Common myeloid progenitor, CD34-positive (primary cell): ENCODE data around the gene WDR70.

ENCODE experiments used
- CTCF ChIA-PET: fragments of 350-600 bp; sonication (Branson Sonifier 250); formaldehyde crosslinking; loops from one replicate; lab custom pipeline; 2021; ENCODE audit warnings: antibody characterized with exemption; lab: Charles Lee
- POLR2A ChIA-PET: fragments of 350-600 bp; sonication (Branson Sonifier 250); formaldehyde crosslinking; loops from one replicate; lab custom pipeline; 2021; ENCODE audit warnings: antibody characterized with exemption; lab: Charles Lee
- DNase-seq, 3 donors: peaks; one replicate each; pipeline versions ENCODE4 v3.0.0 to v3.0.0-alpha.2; 2013
- H3K27ac ChIP-seq, 2 experiments: 1 replicate in 1 of 2; 2 replicates in 1 of 2; pipeline ENCODE4 v1.7.0; 2013; ENCODE audit warnings: inconsistent platforms in 2 of 2, low read length in 2 of 2, mild to moderate bottlenecking in 2 of 2, low read depth in 1 of 2, moderate library complexity in 1 of 2; ENCODE audit not compliant: severe bottlenecking in 2 of 2, insufficient read depth in 1 of 2, poor library complexity in 1 of 2
- H3K27me3 ChIP-seq, 5 experiments: replicated peaks in 2 of 5; 1 replicate in 3 of 5; 2 replicates in 2 of 5; pipeline versions ENCODE4 v1.6.1 to v1.7.0; 2013; ENCODE audit warnings: low read length in 4 of 5, mild to moderate bottlenecking in 2 of 5, moderate library complexity in 2 of 5, inconsistent platforms in 1 of 5; ENCODE audit not compliant: insufficient read depth in 5 of 5, control insufficient read depth in 4 of 5
- H3K36me3 ChIP-seq, 4 experiments: 1 replicate in 2 of 4; 2 replicates in 2 of 4; pipeline versions ENCODE4 v1.6.1 to v1.7.0; 2013; ENCODE audit warnings: low read length in 3 of 4, control low read depth in 1 of 4, mild to moderate bottlenecking in 1 of 4; ENCODE audit not compliant: control insufficient read depth in 4 of 4, insufficient read depth in 4 of 4
- H3K4me1 ChIP-seq, 4 experiments: 1 replicate in 3 of 4; 2 replicates in 1 of 4; pipeline versions ENCODE4 v1.6.1 to v1.7.1; 2013; ENCODE audit warnings: low read length in 3 of 4, mild to moderate bottlenecking in 3 of 4, control low read depth in 1 of 4, inconsistent platforms in 1 of 4, moderate library complexity in 1 of 4; ENCODE audit not compliant: control insufficient read depth in 4 of 4, insufficient read depth in 4 of 4; ENCODE audit errors: control extremely low read depth in 1 of 4
- H3K4me3 ChIP-seq, 7 experiments: 1 replicate in 4 of 7; 2 replicates in 3 of 7; pipeline versions ENCODE4 v1.5.1 to v1.7.0; 2013; ENCODE audit warnings: mild to moderate bottlenecking in 7 of 7, low read length in 6 of 7, moderate library complexity in 6 of 7, inconsistent platforms in 2 of 7, low read depth in 2 of 7, control low read depth in 1 of 7; ENCODE audit not compliant: insufficient read depth in 4 of 7, control insufficient read depth in 1 of 7; ENCODE audit errors: extremely low read depth in 1 of 7
- H3K9me3 ChIP-seq, 5 experiments: 1 replicate in 4 of 5; 2 replicates in 1 of 5; pipeline versions ENCODE4 v1.6.1 to v1.7.1; 2013; ENCODE audit warnings: low read length in 4 of 5, mild to moderate bottlenecking in 2 of 5, inconsistent platforms in 1 of 5, low read depth in 1 of 5, moderate library complexity in 1 of 5; ENCODE audit not compliant: control insufficient read depth in 4 of 5, insufficient read depth in 2 of 5; ENCODE audit errors: control extremely low read depth in 1 of 5
- WGBS: methylation state at CpG from one replicate; pipeline ENCODE4 v1.1.5; 2013; ENCODE audit not compliant: insufficient coverage; 5-methylcytosine and 5-hydroxymethylcytosine counted together

Gene WDR70

GRCh38 chr5:37492778-37493555 lies 113.8 kb downstream of the WDR70 start:
- peaks cover 0 to 10% (median 5%) of the 10 kb centered on the region in 4 experiments for H3K36me3 ChIP-seq
- no peak overlapping the region for H3K27ac ChIP-seq
- ChIA-PET CTCF (interaction anchor here (0.9 to 1.0 kb wide), 2 partner anchors 80 to 700 kb away, joined by 3 to 6 read pairs; no protein-coding TSS in a partner anchor), POLR2A (no interaction called here)
- H3K4me1 ChIP-seq = no peaks in the 10 kb centered on the region
- H3K27me3 ChIP-seq = no peaks in the 10 kb centered on the region
- no peak overlapping the region for H3K4me3 ChIP-seq
- DNase-seq = no peak
- WGBS = no CpG with 5 or more reads among the region's 2 CpGs
- H3K9me3 ChIP-seq = peaks cover 0 to 7% (median 0%) of the 10 kb centered on the region in 5 experiments

GRCh38 chr5:37494756-37495155 lies 115.6 kb downstream of the WDR70 start:
- no peak for DNase-seq
- ChIA-PET CTCF (interaction anchor here (0.7 to 1.3 kb wide), 6 partner anchors 17 to 698 kb away, joined by 3 to 11 read pairs (median 4); no protein-coding TSS in a partner anchor), POLR2A (interaction anchor here (0.8 kb wide), 1 partner anchor 224 kb away, joined by 3 read pairs; no protein-coding TSS in a partner anchor)
- no peaks in the 10 kb centered on the region for H3K27me3 ChIP-seq
- H3K27ac ChIP-seq = no peak overlapping the region
- no peak overlapping the region for H3K4me3 ChIP-seq
- H3K36me3 ChIP-seq = peaks cover 0 to 8% (median 2%) of the 10 kb centered on the region in 4 experiments
- no peaks in the 10 kb centered on the region for H3K9me3 ChIP-seq
- H3K4me1 ChIP-seq = no peaks in the 10 kb centered on the region

GRCh38 chr5:37495210-37495609 lies 116.1 kb downstream of the WDR70 start:
- WGBS = no CpG with 5 or more reads among the region's 2 CpGs
- Histone ChIP-seq H3K4me3 (no peak overlapping the region), H3K36me3 (peaks cover 0 to 8% (median 2%) of the 10 kb centered on the region in 4 experiments), H3K4me1 (no peaks in the 10 kb centered on the region), H3K27ac (no peak overlapping the region), H3K27me3 (no peaks in the 10 kb centered on the region), H3K9me3 (no peaks in the 10 kb centered on the region)
- ChIA-PET CTCF (interaction anchor here (0.7 to 1.3 kb wide), 6 partner anchors 18 to 697 kb away, joined by 3 to 11 read pairs (median 4); no protein-coding TSS in a partner anchor), POLR2A (interaction anchor here (0.8 kb wide), 1 partner anchor 224 kb away, joined by 3 read pairs; no protein-coding TSS in a partner anchor)
- DNase-seq = peak; percentile 54 to 83 (median 72)

GRCh38 chr5:37495668-37496347 lies 116.7 kb downstream of the WDR70 start:
- CTCF ChIA-PET = interaction anchor here (0.9 to 1.3 kb wide), 4 partner anchors 58 to 697 kb away, joined by 3 to 11 read pairs (median 6); no protein-coding TSS in a partner anchor

GRCh38 chr5:37496902-37497445 lies 117.9 kb downstream of the WDR70 start:
- no peak overlapping the region for H3K4me3 ChIP-seq
- POLR2A ChIA-PET = no interaction called here
- no peak for DNase-seq
- H3K27ac ChIP-seq = no peak overlapping the region
- peaks cover 0 to under 1% (median 0%) of the 10 kb centered on the region in 5 experiments for H3K9me3 ChIP-seq
- CTCF ChIA-PET = no interaction called here
- H3K36me3 ChIP-seq = peaks cover 0 to 8% (median 3%) of the 10 kb centered on the region in 4 experiments
- H3K27me3 ChIP-seq = no peaks in the 10 kb centered on the region
- H3K4me1 ChIP-seq = no peaks in the 10 kb centered on the region
- 94% methylated on average over 2 of the region's 3 CpGs for WGBS

More at GRCh38 chr5:37495668-37496347, 116.7 kb downstream of the WDR70 start:
- Histone ChIP-seq H3K36me3 (peaks cover 0 to 8% (median 2%) of the 10 kb centered on the region in 4 experiments), H3K9me3 (no peaks in the 10 kb centered on the region), H3K27me3 (no peaks in the 10 kb centered on the region), H3K27ac (no peak overlapping the region), H3K4me3 (no peak overlapping the region), H3K4me1 (no peaks in the 10 kb centered on the region)
- POLR2A ChIA-PET = no interaction called here
- WGBS = 100% methylated on average over 2 of the region's 3 CpGs
- peak in 2 of 3 donors; percentile 23 to 42 for DNase-seq

- H3K27ac ChIP-seq = no peak overlapping the region
- no peaks in the 10 kb centered on the region for H3K4me1 ChIP-seq
- H3K9me3 ChIP-seq = peaks cover 0 to 12% (median 0%) of the 10 kb centered on the region in 5 experiments
- CTCF ChIA-PET = no interaction called here
- POLR2A ChIA-PET = no interaction called here
- no peaks in the 10 kb centered on the region for H3K27me3 ChIP-seq
- no peak overlapping the region for H3K4me3 ChIP-seq
- DNase-seq = no peak
- WGBS = no CpG with 5 or more reads among the region's 1 CpG
- H3K36me3 ChIP-seq = peaks cover 4 to 14% (median 7%) of the 10 kb centered on the region in 4 experiments
These were observed 122.0 kb downstream of the WDR70 start for GRCh38 chr5:37501152-37501551.
